ENCODE data around the gene TSC22D3.
A peak's percentile ranks its signal among the peaks of the same experiment; 100 is the strongest.
"Not testable (repeated sequence)": the region's sequence is repeated elsewhere in the genome, so short reads cannot be mapped to it uniquely, and the experiment has no call there.

The TSC22D3 gene

GRCh38 chrX:107775734-107776511 is at the start of gene TSC22D3:
TSC22D3 (minus strand) TSS chrX:107775787; CDS start chrX:107775419, 368 bp downstream.
- peak; percentile 63 for DNase-seq

DNA sequence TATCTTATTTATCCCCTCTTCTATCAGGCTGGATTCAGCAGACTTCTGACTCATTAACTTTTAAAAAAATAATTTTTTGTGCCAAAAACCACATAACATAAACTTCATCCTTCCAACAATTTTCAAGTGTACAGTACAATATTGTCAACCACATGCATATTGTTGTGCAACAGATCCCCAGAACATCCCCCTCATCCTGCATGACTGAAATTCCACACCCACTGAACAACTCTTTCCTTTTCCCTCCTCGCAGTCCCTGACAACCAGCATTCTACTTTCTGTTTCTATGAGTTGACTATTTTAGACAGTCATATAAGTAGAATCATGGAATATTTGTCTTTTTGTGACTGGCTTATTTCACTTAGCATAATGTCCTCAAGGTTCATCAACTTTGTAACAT is 47.9 kb upstream of the TSC22D3 start:
- peak; percentile 63 for DNase-seq

DNA sequence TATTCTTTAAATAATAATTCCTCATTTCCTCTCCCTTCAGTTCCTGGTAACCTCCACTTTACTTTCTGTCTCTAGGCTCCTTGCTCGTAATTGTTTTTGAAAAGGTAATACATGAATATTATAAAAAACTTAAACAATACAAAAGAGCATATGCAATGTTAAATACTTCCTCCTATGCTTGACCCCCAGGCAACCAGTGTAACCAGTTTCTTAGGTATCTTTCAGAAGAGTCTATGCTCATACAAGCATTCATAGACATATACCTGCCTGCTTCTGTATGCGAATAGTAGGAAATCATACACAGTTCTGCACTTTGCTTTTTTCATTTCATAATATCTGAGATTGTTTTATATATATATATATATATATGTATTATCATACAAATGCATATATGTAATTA is 47.5 kb upstream of the TSC22D3 start:
- no peak for DNase-seq

- DNase-seq: no peak
Observed at GRCh38 chrX:107818900-107819521, 43.4 kb upstream of the TSC22D3 start.

DNA sequence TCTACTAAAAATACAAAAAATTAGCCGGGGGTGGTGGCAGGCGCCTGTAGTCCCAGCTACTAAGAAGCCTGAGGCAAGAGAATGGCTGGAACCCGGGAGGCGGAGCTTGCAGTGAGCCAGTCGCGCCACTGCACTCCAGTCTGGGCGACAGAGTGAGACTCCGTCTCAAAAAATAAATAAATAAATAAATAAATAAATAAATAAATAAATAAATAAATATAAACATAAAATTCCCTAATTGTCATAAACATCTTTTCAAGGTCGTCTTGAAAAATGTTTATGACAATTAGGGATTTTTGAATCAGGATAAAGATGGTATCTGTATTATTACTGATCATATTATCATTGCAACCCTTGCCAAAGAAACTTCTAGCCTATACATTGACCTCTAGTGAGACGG is 34.5 kb upstream of the TSC22D3 start:
- DNase-seq: not testable (repeated sequence)

DNA sequence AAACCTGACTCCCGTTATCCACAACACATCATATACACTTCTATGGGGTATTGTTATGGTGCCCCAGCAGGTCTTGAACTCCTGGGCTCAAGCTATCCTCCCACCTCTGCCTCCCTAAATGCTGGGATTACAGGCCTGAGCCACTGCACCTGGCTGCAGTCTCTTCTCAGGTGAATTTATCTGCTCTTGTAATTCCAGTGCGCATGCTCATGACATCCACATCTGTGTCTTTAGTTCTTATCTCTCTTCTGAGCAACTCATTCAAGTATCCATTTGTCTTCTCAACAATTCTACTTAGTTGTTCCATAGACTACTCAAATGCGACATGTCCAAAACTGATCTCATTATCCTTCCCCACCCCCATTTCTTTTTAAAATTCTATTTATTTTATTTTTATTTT is 29.6 kb upstream of the TSC22D3 start:
- no peak for DNase-seq

DNA sequence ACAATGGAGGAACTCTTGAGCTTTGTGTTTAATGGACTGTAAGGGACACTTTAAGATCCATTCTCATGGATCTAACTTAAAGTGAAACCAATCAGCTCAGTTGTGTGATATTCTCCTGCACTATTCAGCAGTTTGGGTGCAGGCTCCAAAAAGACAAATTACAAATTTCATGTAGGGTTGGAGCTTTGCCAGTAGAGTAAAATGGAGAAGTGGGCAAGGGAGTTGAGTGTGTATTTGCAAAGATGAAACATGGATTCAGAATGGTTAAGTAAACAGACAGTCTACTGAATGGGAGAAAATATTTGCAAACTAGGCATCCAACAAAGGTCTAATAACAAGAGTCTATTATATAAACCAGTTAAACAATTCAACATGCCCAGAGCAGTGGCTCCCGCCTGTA is 28.8 kb upstream of the TSC22D3 start:
- DNase-seq: no peak

DNA sequence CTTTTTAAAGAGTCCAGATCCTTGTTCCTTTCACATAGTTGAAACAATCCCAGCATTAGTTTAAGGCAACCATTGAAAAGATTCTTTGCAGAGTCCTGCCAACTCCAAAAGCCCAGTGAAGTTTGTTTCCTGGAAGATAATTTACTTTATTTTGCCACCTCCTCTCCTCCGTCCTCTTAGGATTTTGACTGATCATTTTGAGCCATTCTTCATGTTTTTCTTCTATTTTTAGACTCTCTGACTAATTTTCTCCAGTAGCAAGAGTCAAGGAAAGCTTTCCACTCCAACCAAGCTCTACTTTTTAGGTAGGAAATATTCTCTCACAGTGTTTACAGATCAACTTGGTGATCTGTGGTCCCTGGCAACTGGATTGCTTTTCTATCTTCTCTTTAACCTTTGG is 12.2 kb upstream of the TSC22D3 start:
- no peak for DNase-seq

- DNase-seq: no peak
Observed at GRCh38 chrX:107780525-107780924, 4.9 kb upstream of the TSC22D3 start.

DNA sequence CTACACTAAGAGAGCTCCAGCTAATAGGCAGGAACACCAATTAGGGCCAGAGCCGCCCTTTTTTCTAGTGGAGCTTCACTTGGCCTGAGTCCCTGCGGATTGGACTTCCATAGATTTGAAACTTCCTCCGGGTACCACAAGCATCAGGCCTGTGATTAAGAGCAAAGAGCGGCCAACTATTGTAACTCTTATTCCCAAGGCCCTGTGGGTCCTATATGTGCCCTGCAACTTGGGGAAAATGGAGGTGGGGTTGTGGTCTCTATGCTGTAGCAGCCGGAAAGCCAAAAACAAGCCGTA is 1.9 kb upstream of the TSC22D3 start, which contains the start of gene NCBP2L:
TSS of gene NCBP2L (plus strand) at position 198 of the 297 bp plus-strand sequence. CDS start 16,488 bp downstream, outside the sequence.
- DNase-seq: no peak

DNA sequence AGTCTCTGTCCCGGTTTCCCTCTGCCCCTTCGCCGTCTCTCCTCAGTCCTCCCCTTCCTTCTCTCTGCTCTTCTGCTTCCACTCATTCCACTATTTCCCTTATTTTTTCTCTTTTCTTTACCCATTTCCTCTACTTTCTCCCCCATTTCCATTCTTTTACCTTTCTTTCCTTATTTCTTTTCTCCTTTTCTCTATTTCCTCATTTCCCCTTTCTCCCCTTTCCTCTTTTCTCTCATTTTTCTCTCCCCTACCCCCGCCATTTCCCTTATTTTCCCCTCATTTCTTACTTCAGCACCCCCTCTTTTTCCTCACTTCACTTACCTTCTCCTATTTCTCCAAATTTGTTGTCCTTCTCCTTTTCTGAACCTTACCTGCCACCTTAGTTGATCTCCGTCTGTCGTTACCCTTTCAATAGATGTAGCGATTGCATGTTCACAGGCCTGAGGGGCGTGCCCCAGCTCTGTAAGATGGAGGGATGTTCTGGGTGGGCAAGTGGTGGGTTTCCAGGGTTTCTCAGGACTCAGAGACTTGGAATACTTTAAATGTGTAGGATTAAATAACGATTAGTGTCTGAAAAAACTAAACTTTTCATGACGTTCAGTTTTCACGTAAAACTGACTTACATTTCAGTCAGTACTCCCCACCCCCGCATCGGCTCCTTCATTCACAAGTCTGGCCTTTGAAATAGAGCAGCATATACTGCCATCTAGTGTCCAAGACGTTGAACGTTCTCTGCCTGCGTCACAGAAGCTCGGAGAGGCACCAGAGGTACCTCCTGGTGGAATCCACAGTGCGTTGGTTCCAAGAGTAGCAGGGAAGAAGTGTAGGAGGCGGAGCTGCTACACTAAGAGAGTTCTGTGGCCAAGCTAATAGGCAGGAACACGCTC is 1.3 kb upstream of the TSC22D3 start:
- peak; percentile 83 for DNase-seq

DNA sequence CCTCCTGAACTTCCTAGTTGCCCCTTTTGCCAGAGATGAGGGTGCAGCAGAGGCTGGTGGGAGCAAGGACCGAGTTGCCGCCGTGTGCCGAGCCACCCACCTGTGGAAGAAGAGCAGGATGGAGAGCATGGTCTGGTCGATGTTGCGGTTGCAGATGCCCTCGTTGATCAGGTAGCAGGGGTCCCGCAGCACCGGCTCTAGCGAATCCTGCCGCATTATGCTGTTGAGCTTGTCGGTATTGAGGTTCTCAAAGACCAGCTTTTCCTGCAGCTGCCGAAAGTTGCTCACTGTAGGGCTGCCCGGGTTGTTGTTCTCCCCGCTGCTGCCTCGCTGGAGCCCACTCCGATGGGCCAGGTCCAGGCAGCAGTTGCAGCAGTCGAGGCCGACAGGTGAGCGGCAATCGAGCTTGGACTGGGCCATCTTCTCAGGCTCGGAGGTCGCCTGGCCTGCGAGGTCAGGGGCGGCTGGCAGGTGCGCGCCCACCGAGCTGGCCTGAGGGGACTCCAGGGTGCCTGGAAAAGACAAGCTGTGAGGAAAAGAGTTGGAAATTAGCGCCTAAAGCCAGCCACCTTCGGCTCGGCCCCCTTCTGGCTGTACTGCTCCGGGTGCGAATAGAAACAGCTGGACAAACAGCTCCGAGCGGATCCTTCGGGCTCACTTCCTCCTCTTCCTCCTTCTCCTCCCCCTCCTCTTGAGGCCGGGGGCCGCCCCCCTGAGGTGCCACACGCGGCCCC is 420 bp downstream of the TSC22D3 start:
- no peak for DNase-seq

DNA sequence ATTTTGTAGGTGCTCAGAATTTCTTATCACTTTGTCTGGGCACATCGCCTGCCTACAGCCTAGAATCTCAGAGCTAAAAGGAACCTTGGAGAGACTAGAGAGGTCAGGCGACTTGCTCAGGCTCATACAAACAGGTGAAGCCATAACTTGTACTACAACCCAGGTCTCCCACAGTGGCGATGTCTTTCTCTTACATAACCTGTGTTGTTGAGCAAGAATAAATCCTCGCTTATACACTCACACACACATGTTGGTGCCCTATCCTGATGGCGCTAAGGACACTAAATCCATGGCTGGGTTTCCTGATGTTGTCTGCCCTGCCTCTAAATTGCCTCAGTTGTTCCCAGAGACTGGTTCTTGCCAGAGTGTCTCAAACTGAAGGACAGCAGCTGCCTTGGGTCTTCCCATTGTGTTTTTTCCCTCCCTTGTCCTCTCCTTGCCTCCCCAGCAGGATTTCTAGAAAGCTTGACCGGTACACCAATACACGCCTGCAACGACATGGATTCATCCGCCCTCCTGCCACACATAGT is 1.6 kb downstream of the TSC22D3 start:
- no peak for DNase-seq

DNA sequence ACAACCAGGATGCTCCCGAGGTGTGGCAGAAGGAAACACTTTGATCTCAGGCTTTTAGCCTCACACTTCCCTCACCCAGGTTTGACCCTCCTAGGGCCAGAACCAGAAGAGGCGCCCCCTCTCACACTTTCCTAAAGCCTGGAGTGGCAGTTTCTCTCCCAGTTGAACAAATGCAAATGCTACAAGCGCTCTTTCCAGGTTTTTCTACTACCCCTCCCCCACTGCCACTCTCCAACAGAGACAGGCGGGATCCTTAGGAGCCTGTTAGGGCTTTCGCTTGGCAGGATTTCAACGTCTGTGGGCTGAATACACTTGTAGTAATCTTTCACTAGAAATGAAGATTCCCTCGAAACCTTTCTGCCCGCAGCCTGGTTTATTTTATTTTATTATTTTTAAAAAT is 2.4 kb downstream of the TSC22D3 start:
- DNase-seq: no peak

- DNase-seq: no peak
Observed at GRCh38 chrX:107769581-107770317, 5.8 kb downstream of the TSC22D3 start.

DNA sequence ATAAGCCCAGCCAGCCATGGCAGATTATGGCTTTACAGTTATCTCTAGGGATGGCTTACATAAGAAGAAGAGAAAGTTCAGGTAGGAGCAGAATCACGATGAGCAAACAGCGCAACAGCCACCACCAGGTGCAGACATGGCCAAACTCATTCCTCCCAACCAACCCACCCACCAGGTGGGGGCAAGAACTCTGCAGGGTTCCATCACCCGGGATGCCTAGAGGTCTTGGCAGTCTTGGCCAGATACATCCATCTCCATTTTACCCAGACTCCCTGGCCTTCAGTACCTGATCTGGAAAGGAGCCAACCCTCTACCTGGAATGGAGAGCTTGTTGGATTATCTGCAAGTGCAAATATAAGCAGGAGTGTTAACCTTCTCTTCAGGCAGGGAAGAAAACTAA is 7.5 kb downstream of the TSC22D3 start:
- no peak for DNase-seq

- DNase-seq: no peak
Observed at GRCh38 chrX:107766470-107767150, 9.0 kb downstream of the TSC22D3 start.

DNA sequence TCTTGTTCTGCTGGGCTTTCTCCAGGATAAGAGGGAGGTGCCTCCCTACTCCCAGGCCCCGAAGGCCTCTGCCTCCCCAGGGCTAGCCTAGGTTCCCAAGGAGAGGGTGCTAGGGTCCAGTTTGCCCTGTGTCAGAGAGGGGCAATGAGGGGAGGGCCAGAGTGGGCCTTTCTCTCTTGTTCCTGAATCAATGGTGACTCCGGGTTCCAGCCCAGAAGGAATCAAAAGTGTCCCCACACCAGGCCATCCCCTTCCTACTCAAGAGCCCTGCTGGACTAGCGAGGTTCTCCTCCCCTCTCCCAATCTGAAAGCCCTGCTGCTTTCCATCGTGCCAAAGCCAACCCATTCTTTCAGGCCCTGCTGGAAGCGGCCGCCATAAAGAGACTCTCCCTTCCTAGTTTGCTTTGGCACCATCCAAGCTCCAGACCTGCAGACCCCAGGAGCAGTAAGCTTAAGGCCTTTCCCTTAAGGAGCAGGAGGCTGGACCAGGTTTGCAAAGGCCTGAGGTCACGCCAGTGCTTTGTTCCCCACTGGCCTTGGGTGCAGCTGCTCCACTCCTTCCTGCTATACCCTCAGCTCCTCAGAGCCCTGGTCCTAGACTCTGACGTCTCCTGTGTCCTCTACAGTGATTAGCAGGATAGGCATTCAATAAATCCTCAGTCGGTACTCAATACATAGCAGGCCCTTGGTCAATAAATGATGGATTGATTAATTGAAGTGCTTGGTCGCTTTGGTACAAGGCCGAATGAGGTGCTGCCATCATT is 10.6 kb downstream of the TSC22D3 start:
- no peak for DNase-seq

GRCh38 chrX:107763647-107764046 is 11.9 kb downstream of the TSC22D3 start:
- DNase-seq: no peak

GRCh38 chrX:107760304-107761077 is 15.1 kb downstream of the TSC22D3 start:
- no peak for DNase-seq

All from suppressor macrophage treated with lipopolysaccharide for 4 hours (primary cell).